Measurements from ENCODE around the gene C4BPB. TPM values are rescaled to one million over a fixed set of nuclear protein-coding genes. Genes with fewer than 3 reads are reported as not detected.

Gene C4BPB
- total and polyA plus RNA-seq, 2 of the 4 experiments (the other 2 are of a cell fraction), result not detected

DNA sequence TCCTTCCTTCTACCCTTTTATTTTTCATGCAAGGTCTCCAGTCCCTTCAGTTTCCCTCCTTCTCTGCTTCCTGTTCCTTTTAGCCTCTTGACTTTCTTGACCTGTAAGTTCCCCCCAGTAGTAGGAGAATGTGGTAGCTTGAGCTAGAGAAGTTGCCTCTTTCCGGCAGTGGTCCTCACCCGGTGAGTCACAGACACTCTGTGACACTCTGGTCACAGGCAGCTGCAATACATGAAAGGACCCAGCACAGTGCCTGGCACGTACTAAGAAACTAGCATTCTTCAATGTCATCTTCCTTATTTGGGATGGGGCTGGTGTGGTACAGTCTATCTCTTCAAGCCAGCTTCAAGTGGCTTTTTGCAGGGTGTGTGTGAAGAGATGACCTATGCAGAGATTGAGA, 19.6 kb upstream of the C4BPB start:
- Histone ChIP-seq H3K4me3 (ENCODE audit: insufficient read depth, low read depth, low read length) (no peak overlapping the region), H3K4ac (ENCODE audit: low read depth, low read length) (no peak overlapping the region), H3K9me3 (ENCODE audit: control insufficient read depth, insufficient read depth, low read length) (no peaks in the 10 kb centered on the region), H3K27ac (ENCODE audit: insufficient read depth, low read length) (no peak overlapping the region), H3K4me2 (ENCODE audit: low read depth, low read length) (no peak overlapping the region), H4K5ac (ENCODE audit: low read depth, low read length) (no peak overlapping the region), H3K18ac (ENCODE audit: low read depth, low read length) (no peak overlapping the region), H2AK5ac (ENCODE audit: low read depth, low read length) (no peak overlapping the region), H4K20me1 (ENCODE audit: insufficient read depth, low read length) (no peaks in the 10 kb centered on the region), H2BK5ac (ENCODE audit: low read depth, low read length, poor library complexity, severe bottlenecking) (no peak overlapping the region), H3K23ac (ENCODE audit: low read depth, low read length) (no peak overlapping the region), H2BK15ac (ENCODE audit: low read depth, low read length) (no peak overlapping the region), H3K14ac (replicated peaks; ENCODE audit: low read depth, low read length) (no peak overlapping the region), H2AFZ (replicated peaks; ENCODE audit: low read length, poor library complexity) (no peak overlapping the region), H2BK20ac (ENCODE audit: low read depth, low read length) (no peak overlapping the region), H3K9ac (ENCODE audit: low read depth, low read length) (no peak overlapping the region), H4K91ac (ENCODE audit: insufficient read depth, low read depth, low read length) (no peak overlapping the region), H4K8ac (ENCODE audit: low read depth in 2 of 2, low read length in 2 of 2) (no peak overlapping the region), H3K79me1 (ENCODE audit: low read depth in 1 of 2, low read length in 2 of 2) (no peaks in the 10 kb centered on the region), H3K36me3 (ENCODE audit: control insufficient read depth, insufficient read depth, low read length) (no peaks in the 10 kb centered on the region), H3K4me1 (ENCODE audit: control insufficient read depth, insufficient read depth, low read length) (no peaks in the 10 kb centered on the region), H3K9me1 (ENCODE audit: insufficient read depth, low read length) (no peaks in the 10 kb centered on the region; the same call in 1 of the 2 replicates), H2AK9ac (replicated peaks; ENCODE audit: low read depth, low read length, poor library complexity) (no peak overlapping the region), H3K56ac (ENCODE audit: extremely low read depth, insufficient read depth, low read length) (no peak overlapping the region), H2BK120ac (ENCODE audit: low read depth, low read length) (no peak overlapping the region), H3K27me3 (ENCODE audit: control insufficient read depth, insufficient read depth, low read length) (no peaks in the 10 kb centered on the region)
- dilution Hi-C loops (cut with HindIII; ENCODE audit: low sequenced_read_pairs, unreplicated experiment), result no loop called here
- in situ Hi-C loops (cut with MboI; ENCODE audit: low sequenced_read_pairs), result no loop called here
- TF ChIP-seq, protein P1, sequence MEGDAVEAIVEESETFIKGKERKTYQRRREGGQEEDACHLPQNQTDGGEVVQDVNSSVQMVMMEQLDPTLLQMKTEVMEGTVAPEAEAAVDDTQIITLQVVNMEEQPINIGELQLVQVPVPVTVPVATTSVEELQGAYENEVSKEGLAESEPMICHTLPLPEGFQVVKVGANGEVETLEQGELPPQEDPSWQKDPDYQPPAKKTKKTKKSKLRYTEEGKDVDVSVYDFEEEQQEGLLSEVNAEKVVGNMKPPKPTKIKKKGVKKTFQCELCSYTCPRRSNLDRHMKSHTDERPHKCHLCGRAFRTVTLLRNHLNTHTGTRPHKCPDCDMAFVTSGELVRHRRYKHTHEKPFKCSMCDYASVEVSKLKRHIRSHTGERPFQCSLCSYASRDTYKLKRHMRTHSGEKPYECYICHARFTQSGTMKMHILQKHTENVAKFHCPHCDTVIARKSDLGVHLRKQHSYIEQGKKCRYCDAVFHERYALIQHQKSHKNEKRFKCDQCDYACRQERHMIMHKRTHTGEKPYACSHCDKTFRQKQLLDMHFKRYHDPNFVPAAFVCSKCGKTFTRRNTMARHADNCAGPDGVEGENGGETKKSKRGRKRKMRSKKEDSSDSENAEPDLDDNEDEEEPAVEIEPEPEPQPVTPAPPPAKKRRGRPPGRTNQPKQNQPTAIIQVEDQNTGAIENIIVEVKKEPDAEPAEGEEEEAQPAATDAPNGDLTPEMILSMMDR (conservative IDR thresholded peaks at IDR 0.05; ENCODE audit: low read depth, low read length), result no peak
- no peak for TF ChIP-seq BHLHE40 (IDR thresholded peaks at IDR 0.05; ENCODE audit: low read depth, low read length)
- TF ChIP-seq SMC3 (IDR thresholded peaks at IDR 0.05; ENCODE audit: low read depth, low read length), result no peak
- TF ChIP-seq MAFK (IDR thresholded peaks at IDR 0.05; ENCODE audit: low read depth, low read length), result no peak
- TF ChIP-seq CHD1 (IDR thresholded peaks at IDR 0.05; ENCODE audit: low read depth, low read length), result no peak
- TF ChIP-seq FOS (IDR thresholded peaks at IDR 0.05; ENCODE audit: low read depth, low read length), result no peak
- 80% methylated on average over 2 of the region's 3 CpGs; no CpG with 5 or more reads in 1 of the 2 experiments for WGBS, 2 experiments (ENCODE audit: extremely low coverage in 2 of 2, insufficient read length in 1 of 2)
- CTCF ChIA-PET, result no interaction called here
- POLR2A ChIA-PET (ENCODE audit: unreplicated experiment), result no interaction called here
- intact Hi-C loops (cut with micrococcal nuclease), result no loop called here
- no TSS peak for BruUV-seq (replicated peaks)
- ATAC-seq (ENCODE audit: low read depth) (no peak), DNase-seq (no peak)
